ENCODE data around the gene VWA8.

The VWA8 gene

DNA sequence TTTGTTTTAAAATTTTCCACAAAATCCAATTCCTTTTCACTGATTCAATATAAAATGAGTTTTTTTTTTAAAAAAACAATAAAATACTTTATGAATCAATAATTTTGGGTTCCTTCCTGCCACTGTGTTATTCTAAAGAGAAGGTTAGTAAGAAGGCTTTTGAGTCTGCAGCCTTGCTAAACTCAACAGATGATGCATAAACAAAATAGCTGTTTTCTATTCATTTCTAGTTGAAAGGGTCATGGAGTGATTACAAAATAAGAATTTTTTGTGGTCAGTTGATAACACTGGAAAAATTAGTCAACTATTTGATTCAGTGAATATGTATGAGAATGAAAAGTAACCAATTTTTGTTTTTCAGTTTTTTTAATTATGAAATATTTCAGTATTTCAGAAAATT, 169.9 kb downstream of the VWA8 start:
- DNase-seq (ENCODE audit: low read depth, low spot score), result no peak
- TF ChIP-seq, protein P1, sequence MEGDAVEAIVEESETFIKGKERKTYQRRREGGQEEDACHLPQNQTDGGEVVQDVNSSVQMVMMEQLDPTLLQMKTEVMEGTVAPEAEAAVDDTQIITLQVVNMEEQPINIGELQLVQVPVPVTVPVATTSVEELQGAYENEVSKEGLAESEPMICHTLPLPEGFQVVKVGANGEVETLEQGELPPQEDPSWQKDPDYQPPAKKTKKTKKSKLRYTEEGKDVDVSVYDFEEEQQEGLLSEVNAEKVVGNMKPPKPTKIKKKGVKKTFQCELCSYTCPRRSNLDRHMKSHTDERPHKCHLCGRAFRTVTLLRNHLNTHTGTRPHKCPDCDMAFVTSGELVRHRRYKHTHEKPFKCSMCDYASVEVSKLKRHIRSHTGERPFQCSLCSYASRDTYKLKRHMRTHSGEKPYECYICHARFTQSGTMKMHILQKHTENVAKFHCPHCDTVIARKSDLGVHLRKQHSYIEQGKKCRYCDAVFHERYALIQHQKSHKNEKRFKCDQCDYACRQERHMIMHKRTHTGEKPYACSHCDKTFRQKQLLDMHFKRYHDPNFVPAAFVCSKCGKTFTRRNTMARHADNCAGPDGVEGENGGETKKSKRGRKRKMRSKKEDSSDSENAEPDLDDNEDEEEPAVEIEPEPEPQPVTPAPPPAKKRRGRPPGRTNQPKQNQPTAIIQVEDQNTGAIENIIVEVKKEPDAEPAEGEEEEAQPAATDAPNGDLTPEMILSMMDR (IDR thresholded peaks at IDR 0.05; ENCODE audit: insufficient read depth, low read length, missing control alignments), result no peak
- CTCF ChIA-PET, result no interaction called here
- no peak overlapping the region for H3K4me3 ChIP-seq (ENCODE audit: low read depth, low read length)
- POLR2A ChIA-PET, result no interaction called here

- POLR2A ChIA-PET, result no interaction called here
Observed at GRCh38 chr13:41788552-41788951, 172.4 kb downstream of the VWA8 start.

DNA sequence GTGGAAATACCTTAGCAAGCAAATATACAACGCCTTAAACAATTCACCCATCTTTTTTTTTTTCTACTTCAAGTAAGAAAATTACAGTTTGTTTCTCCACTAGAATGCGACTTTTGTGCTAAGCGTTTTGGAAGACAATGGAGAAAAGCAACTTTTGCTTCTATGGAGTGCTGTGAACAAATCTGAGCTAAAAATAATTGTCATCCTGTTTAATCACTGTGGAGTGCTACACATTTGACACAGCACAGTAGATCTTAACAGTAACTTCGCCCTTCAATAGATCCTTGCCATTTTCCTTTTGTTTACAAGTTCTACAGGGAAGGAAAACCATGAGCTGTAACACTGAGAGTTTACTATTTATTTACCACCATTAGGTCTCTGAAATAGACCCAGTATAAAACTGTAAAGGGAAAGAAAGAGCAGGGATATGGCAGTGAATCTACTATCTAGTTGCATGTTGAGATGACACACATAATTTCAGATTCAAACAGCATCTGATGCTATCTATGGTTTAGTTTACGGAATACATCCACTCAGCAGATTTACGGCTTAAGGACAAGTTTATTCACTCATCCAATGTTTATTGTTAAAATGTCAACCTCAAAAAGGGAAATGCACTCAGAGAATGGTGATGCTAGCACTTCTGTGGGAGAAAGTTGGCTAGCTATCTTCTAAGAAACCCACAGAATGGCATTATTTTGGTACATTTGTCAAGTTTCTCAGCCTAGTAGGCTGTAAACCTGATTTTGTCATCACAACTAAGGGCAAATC, 175.3 kb downstream of the VWA8 start:
- ChIA-PET CTCF (interaction anchor here (1.4 to 1.6 kb wide), 2 partner anchors 12 to 20 kb away, joined by 3 read pairs; no protein-coding TSS in a partner anchor), POLR2A (no interaction called here)
- no peak overlapping the region for H3K4me3 ChIP-seq (ENCODE audit: low read depth, low read length)
- DNase-seq (ENCODE audit: low read depth, low spot score), result no peak
- TF ChIP-seq, protein P1 (IDR thresholded peaks at IDR 0.05; ENCODE audit: insufficient read depth, low read length, missing control alignments), result no peak

More at GRCh38 chr13:41788552-41788951, 172.4 kb downstream of the VWA8 start:
- CTCF ChIA-PET, result no interaction called here
- no peak for DNase-seq (ENCODE audit: low read depth, low spot score)
- TF ChIP-seq, protein P1 (IDR thresholded peaks at IDR 0.05; ENCODE audit: insufficient read depth, low read length, missing control alignments), result no peak
- no peak overlapping the region for H3K4me3 ChIP-seq (ENCODE audit: low read depth, low read length)

GRCh38 chr13:41782086-41782485, 178.8 kb downstream of the VWA8 start:
- ChIA-PET POLR2A (no interaction called here), CTCF (no interaction called here)
- H3K4me3 ChIP-seq (ENCODE audit: low read depth, low read length), result no peak overlapping the region
- DNase-seq (ENCODE audit: low read depth, low spot score), result no peak
- TF ChIP-seq, protein P1 (IDR thresholded peaks at IDR 0.05; ENCODE audit: insufficient read depth, low read length, missing control alignments), result no peak

DNA sequence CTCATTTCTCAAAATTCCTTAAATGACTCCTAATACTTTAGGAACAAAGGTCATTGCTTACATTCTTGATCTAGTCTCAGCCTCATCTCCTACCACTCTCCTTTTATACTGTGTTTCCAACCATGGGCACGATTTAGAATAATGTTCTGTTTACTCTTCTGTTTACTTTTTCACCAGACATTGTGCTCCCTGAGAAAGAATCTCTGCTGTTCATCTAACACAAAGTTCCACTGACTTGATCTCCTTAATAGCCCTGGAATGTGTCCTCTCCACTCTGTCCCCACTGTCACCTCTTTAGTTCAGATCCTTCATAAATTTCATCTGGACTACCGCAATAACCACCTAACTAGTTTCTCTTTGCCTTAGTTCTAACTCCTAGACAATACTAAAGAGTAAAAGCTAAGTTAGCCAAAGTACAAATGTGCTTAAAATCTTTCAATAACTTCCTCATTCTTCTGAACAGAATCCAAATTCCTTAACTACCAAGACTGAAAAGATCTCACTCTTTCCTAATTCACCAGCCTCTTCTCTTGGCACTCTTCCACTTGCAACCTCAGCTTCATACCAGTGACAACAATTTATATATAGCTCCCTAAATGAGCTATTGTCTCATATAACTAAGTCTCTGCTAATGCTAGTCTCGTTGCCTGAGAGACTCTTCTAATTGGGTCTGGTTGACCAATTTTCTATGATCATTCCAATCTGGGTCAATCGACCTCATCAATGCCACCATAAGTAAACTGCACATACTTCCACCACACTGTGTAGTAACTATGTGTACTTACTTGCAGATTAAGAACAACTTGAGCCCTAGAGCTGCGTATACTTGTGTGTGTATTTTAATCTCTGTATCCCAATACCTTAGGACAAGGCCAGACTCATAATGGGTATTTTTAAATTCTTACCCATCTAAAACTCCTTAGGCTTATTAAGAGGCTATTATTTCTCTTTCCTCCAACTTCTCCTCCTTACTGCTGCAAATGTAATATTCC, 179.9 kb downstream of the VWA8 start:
- H3K4me3 ChIP-seq (ENCODE audit: low read depth, low read length), result no peak overlapping the region
- TF ChIP-seq, protein P1 (IDR thresholded peaks at IDR 0.05; ENCODE audit: insufficient read depth, low read length, missing control alignments), result no peak
- ChIA-PET CTCF (no interaction called here), POLR2A (interaction anchor here (0.5 kb wide), 1 partner anchor 65 kb away, joined by 3 read pairs; no protein-coding TSS in a partner anchor)
- DNase-seq (ENCODE audit: low read depth, low spot score), result peak; percentile 82

DNA sequence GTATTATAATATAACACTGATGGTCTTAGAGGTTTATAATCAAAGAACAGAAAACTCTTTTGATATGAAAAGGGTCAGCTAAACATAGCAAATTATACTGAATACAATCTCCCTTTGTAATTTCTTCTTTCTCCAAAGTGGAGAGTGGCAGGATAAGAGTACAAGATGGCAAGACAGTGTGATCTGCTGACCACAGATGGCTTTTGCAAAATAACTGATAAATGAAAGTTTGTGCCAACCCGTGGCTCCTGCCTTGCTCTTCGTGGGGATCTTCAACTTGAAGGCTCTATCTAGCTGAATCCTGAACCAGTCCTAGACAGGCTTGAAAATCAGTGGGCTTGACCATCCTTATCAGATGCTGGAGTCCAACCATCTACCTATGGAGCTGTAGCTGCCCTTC, 185.7 kb downstream of the VWA8 start:
- POLR2A ChIA-PET, result no interaction called here
- TF ChIP-seq, protein P1 (IDR thresholded peaks at IDR 0.05; ENCODE audit: insufficient read depth, low read length, missing control alignments), result no peak
- CTCF ChIA-PET, result no interaction called here
- no peak for DNase-seq (ENCODE audit: low read depth, low spot score)
- H3K4me3 ChIP-seq (ENCODE audit: low read depth, low read length), result no peak overlapping the region

Measured in AG04449 (cell line).